ENCODE measurements around the gene ISCA1.

ISCA1 gene

DNA sequence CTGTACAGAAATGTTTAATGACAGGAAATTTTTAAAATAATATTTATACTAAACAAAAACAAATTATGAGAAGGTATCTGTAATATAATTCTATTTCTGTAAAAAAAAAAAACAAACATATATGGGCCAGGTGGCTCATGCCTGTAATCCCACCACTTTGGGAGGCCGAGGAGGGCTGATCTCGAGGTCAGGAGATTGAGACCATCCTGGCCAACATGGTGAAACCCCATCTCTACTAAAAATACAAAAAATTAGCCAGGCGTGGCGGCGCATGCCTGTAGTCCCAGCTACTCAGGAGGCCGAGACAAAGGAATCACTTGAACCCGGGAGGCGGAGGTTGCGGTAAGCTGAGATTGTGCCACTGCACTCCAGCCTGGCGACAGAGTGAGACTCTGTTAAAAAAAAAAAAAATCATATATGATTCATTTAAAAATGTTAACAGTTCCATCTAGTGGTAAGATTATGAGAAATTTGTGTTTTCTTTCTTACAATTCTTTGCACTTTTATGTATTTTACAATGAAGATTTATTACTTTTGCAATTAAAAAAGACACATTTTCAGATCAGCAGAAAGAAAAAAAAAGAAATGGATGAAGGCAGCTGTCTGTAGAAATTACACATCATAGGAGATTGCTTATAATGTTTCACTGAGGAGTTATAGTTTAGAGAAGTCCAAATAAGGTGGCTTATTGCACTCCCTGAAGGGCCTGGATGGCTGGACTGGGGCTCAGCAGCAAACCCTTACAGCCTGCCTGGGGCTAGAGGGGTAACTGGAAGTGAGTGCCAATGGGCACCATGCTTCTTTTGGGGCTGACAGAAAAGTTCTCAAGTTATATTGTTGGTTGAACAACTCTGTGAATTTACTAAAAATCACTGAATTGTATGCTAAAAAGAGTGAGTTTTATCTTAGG, 43.2 kb downstream of the ISCA1 start:
- H3K27me3 ChIP-seq: no peaks in the 10 kb centered on the region
- H3K4me1 ChIP-seq: no peaks in the 10 kb centered on the region
- H3K4me3 ChIP-seq (ENCODE audit: low read depth, low read length): no peak overlapping the region
- no peaks in the 10 kb centered on the region for H3K9me3 ChIP-seq
- TF ChIP-seq, protein P1, sequence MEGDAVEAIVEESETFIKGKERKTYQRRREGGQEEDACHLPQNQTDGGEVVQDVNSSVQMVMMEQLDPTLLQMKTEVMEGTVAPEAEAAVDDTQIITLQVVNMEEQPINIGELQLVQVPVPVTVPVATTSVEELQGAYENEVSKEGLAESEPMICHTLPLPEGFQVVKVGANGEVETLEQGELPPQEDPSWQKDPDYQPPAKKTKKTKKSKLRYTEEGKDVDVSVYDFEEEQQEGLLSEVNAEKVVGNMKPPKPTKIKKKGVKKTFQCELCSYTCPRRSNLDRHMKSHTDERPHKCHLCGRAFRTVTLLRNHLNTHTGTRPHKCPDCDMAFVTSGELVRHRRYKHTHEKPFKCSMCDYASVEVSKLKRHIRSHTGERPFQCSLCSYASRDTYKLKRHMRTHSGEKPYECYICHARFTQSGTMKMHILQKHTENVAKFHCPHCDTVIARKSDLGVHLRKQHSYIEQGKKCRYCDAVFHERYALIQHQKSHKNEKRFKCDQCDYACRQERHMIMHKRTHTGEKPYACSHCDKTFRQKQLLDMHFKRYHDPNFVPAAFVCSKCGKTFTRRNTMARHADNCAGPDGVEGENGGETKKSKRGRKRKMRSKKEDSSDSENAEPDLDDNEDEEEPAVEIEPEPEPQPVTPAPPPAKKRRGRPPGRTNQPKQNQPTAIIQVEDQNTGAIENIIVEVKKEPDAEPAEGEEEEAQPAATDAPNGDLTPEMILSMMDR (IDR thresholded peaks at IDR 0.05; ENCODE audit: low read depth, low read length): no peak
- DNase-seq: no peak
- no peaks in the 10 kb centered on the region for H3K36me3 ChIP-seq

DNA sequence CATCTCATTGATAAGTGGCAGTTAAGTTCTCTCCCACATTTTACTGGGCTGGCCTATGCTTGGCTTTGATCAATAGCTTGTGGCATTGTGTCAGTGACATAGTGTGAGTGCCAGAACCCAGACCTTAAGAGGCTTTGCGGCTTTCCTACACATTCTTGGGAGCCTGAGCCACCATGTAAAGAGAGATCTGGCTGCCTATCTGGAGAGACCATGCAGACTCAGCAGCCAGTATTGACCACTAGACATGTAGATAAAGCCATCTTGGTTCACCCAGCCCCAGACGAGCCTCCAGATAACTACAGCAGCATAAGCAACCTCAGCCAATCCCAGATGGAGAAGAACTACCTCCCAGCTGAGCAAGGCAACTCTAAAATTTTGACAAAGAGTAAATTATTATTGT, 51.5 kb downstream of the ISCA1 start:
- no peaks in the 10 kb centered on the region for H3K36me3 ChIP-seq
- no peaks in the 10 kb centered on the region for H3K4me1 ChIP-seq
- no peaks in the 10 kb centered on the region for H3K9me3 ChIP-seq
- TF ChIP-seq, protein P1 (IDR thresholded peaks at IDR 0.05; ENCODE audit: low read depth, low read length): no peak
- no peak for DNase-seq
- H3K4me3 ChIP-seq (ENCODE audit: low read depth, low read length): no peak overlapping the region
- H3K27me3 ChIP-seq: no peaks in the 10 kb centered on the region

DNA sequence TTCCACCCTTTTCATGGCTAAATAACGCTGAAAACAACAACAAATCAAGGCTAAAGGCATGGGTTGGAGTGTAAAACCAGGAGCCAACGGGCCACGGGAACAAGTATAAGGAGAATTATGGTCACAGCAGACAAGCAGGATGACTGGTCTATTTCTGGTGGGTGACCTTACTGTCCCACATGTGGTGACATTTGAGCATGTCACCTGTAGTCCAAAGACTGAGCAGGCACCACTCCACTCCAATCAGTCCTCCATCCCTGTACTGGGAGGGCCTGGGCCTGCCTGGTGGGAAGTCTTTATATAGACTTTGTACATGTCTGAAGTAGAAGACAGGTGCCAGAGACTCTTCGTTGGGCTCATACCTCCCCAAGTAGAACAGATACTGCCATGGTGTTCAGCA, 59.7 kb downstream of the ISCA1 start:
- TF ChIP-seq, protein P1 (IDR thresholded peaks at IDR 0.05; ENCODE audit: low read depth, low read length): no peak
- no peak for DNase-seq
- Histone ChIP-seq H3K27me3 (no peaks in the 10 kb centered on the region), H3K4me1 (no peaks in the 10 kb centered on the region), H3K9me3 (no peaks in the 10 kb centered on the region), H3K36me3 (no peaks in the 10 kb centered on the region), H3K4me3 (ENCODE audit: low read depth, low read length) (no peak overlapping the region)

DNA sequence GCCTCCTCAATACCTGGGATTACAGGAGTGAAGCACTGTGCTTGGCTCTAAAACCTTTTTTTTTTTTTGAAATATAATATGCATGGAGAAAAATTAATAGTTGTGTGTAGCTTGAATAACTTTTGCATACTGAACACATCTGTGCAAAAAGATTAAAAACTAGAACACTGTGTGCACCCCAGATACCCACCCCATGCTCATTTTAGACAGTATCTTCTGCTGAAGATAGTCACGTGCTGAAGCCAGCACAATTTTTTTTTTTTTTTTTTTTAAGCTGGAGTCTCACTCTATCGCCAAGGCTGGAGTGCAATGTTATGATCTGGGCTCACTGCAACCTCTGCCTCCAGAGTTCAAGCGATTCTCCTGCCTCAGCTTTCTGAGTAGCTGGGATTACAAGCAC, 62.7 kb downstream of the ISCA1 start:
- Histone ChIP-seq H3K4me3 (ENCODE audit: low read depth, low read length) (no peak overlapping the region), H3K27me3 (no peaks in the 10 kb centered on the region), H3K9me3 (no peaks in the 10 kb centered on the region), H3K4me1 (no peaks in the 10 kb centered on the region), H3K36me3 (no peaks in the 10 kb centered on the region)
- DNase-seq: no peak
- TF ChIP-seq, protein P1 (IDR thresholded peaks at IDR 0.05; ENCODE audit: low read depth, low read length): no peak

DNA sequence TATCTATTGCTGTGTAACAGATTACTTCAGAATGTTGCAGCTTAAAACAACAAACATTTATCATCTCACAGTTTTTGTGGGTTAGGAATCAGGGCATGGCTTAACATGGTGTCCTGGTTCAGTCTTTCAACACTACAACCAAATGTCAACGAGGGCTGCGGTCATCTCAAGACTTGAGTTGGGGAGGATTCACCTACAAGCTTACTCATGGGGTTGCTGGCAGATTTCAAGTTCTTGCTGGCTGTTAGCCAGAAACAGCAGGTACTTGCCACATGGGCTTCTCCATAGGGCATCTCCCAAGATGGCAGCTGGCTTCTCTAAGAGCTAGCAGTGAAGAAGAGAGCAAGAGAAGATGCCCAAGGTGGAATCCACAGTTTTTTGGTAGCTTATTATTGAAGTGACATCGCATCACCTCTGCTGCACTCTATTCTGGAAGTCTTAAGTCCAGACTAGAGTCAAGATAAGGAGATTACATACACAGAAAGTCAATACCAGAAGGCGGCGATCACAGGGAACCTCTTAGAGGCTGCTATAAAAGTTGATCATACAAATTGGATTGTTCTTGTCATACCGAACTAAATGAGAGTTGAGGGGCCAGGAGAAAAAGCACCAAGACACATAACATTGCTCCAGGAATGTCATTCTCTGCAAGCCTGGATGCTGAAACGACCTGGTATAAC, 65.1 kb downstream of the ISCA1 start:
- no peak for DNase-seq
- Histone ChIP-seq H3K4me1 (no peaks in the 10 kb centered on the region), H3K9me3 (no peaks in the 10 kb centered on the region), H3K36me3 (no peaks in the 10 kb centered on the region), H3K4me3 (ENCODE audit: low read depth, low read length) (no peak overlapping the region), H3K27me3 (no peaks in the 10 kb centered on the region)
- TF ChIP-seq, protein P1 (IDR thresholded peaks at IDR 0.05; ENCODE audit: low read depth, low read length): no peak
